RWPE2 (cell line): ENCODE results near the gene HMGA1.

Source experiments
- ATAC-seq: fragments of 200-7000 bp; cut with Tn5 transposase; 3 replicates; pipeline ENCODE4 v1.9.1; 2021; ENCODE audit warnings: low read depth
- DNase-seq: peaks from one replicate; pipeline ENCODE4 v3.0.0-alpha.2; 2020; ENCODE audit warnings: low spot score
- H3K27ac ChIP-seq: fragments of 450-650 bp; 2 replicates; pipeline ENCODE4 v1.5.1; 2017; ENCODE audit warnings: mild to moderate bottlenecking; ENCODE audit not compliant: poor library complexity, severe bottlenecking
- H3K27me3 ChIP-seq: fragments of 250-450 bp; sonication (Bioruptor Pico); 2 replicates; pipeline ENCODE4 v1.5.1; 2021; ENCODE audit warnings: mild to moderate bottlenecking, moderate library complexity; ENCODE audit not compliant: insufficient read depth, poor library complexity, severe bottlenecking
- H3K36me3 ChIP-seq: fragments of 250-450 bp; sonication (Bioruptor Pico); 2 replicates; pipeline ENCODE4 v1.5.1; 2020; ENCODE audit warnings: low read depth, mild to moderate bottlenecking, moderate library complexity
- H3K4me1 ChIP-seq: fragments of 250-450 bp; sonication (Bioruptor Pico); 2 replicates; pipeline ENCODE4 v1.5.1; 2021; ENCODE audit warnings: mild to moderate bottlenecking, moderate library complexity; ENCODE audit not compliant: insufficient read depth, poor library complexity, severe bottlenecking
- H3K4me3 ChIP-seq: fragments of 250-450 bp; sonication (Bioruptor Pico); 2 replicates; pipeline ENCODE4 v1.5.1; 2021; ENCODE audit warnings: mild to moderate bottlenecking, moderate library complexity; ENCODE audit not compliant: severe bottlenecking
- H3K9me3 ChIP-seq: fragments of 250-450 bp; sonication (Bioruptor Pico); 2 replicates; pipeline ENCODE4 v1.5.1; 2021; ENCODE audit warnings: mild to moderate bottlenecking, moderate library complexity; ENCODE audit not compliant: severe bottlenecking
- TF ChIP-seq, protein P1 (sequence below): fragments of 450-650 bp; IDR thresholded peaks from one replicate; pipeline ENCODE4 v1.5.1; 2017; ENCODE audit warnings: mild to moderate bottlenecking, moderate library complexity; ENCODE audit not compliant: poor library complexity, severe bottlenecking

The HMGA1 gene

DNA sequence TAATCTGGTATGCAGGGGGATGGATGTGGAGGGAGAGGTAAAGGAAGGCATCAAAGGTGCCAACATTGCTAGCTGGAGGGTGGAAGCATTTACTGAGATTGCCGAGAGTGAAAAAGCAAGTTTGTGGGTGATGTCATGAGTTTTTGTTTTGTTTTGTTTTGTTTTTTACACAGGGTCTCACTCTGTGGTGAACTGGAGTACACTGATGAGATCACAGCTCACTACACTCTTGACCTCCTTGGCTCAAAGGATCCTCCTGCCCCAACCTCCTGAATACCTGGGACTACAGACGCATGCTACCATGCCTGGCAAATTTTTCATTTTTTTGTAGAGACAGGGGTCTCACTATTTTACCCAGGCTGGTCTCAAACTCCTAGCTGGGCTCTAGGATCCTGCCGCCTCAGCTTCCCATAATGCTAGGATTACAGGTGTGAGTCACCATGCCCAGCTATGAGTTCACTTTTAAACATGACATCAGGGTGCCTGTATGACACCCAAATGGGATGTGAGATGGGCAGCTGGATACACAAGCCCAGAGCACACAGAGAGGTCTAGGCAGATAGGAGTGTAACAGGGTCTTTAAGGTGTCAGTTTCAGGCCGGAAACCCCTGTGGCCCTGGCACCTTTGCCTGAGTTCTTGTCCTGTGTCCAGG, 35.1 kb upstream of the HMGA1 start:
- Histone ChIP-seq H3K4me3 (no peak overlapping the region), H3K36me3 (no peaks in the 10 kb centered on the region), H3K27ac (no peak overlapping the region), H3K27me3 (no peaks in the 10 kb centered on the region), H3K4me1 (no peaks in the 10 kb centered on the region), H3K9me3 (no peaks in the 10 kb centered on the region)
- ATAC-seq (no peak), DNase-seq (no peak)
- TF ChIP-seq, protein P1, sequence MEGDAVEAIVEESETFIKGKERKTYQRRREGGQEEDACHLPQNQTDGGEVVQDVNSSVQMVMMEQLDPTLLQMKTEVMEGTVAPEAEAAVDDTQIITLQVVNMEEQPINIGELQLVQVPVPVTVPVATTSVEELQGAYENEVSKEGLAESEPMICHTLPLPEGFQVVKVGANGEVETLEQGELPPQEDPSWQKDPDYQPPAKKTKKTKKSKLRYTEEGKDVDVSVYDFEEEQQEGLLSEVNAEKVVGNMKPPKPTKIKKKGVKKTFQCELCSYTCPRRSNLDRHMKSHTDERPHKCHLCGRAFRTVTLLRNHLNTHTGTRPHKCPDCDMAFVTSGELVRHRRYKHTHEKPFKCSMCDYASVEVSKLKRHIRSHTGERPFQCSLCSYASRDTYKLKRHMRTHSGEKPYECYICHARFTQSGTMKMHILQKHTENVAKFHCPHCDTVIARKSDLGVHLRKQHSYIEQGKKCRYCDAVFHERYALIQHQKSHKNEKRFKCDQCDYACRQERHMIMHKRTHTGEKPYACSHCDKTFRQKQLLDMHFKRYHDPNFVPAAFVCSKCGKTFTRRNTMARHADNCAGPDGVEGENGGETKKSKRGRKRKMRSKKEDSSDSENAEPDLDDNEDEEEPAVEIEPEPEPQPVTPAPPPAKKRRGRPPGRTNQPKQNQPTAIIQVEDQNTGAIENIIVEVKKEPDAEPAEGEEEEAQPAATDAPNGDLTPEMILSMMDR: no peak

DNA sequence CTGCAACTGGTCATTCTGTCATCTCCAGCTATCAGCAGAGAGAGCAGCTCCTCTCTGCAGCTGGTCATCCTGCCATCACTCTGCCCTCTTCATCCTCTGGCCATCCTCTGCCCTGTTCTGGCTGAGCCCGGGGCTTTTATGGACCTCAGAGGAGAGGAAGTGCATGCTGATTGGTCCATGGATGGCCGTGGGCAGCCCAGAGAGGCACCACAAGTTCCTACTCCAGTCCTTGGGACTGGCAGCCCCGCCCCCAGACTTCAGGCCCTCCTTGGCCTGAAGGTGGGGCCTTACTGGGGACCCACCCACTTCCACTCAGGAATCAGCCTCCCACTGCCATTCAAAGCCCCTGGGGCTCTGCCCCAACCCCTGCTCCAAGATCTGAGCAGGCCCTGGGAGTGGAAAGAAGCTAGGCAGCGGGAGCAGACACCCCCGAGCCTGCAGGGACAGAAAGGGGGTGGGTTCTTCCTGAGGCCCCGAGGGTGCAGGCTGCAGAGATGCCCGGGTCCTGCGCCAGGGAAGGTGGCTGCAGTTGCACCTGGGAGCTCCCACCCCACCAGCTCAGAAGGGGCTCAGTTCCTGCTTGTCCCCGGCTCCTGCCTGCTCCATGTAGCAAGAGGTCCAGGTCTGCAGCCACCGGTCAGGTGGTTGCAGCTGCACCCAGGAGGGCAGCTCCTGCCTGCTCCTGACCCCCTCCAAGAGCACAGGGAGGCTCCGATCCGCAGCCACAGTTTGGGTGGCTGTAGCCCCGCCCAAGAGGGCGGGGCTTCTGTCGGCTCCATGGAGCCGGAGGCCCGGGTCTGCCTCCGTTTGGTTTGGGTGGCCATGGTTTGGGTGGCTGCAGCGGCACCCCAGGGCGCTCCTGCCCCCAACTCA, 34.1 kb upstream of the HMGA1 start:
- Histone ChIP-seq H3K36me3 (no peaks in the 10 kb centered on the region), H3K4me3 (no peak overlapping the region), H3K4me1 (no peaks in the 10 kb centered on the region), H3K9me3 (no peaks in the 10 kb centered on the region), H3K27ac (no peak overlapping the region), H3K27me3 (no peaks in the 10 kb centered on the region)
- TF ChIP-seq, protein P1: no peak
- DNase-seq (no peak), ATAC-seq (no peak)

DNA sequence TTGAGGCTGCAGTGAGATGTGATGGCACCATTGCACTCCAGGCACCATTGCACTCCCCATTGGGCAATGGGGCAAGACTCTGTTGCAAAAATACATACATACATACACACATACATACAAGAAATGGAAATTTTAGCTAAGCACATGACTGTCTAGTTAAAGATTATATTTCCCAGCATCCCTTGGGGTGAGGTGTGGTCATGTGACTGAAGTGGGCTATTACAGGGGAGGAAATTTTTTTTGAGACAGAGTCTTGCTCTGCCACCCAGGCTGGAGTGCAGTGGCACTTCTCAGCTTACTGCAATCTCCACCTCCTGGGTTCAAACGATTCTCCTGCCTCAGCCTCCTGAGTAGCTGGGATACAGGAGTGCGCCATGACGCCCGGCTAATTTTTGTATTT, 32.0 kb upstream of the HMGA1 start:
- Histone ChIP-seq H3K36me3 (no peaks in the 10 kb centered on the region), H3K27me3 (no peaks in the 10 kb centered on the region), H3K27ac (no peak overlapping the region), H3K4me1 (no peaks in the 10 kb centered on the region), H3K9me3 (no peaks in the 10 kb centered on the region), H3K4me3 (no peak overlapping the region)
- DNase-seq: no peak
- no peak for ATAC-seq
- TF ChIP-seq, protein P1: no peak

DNA sequence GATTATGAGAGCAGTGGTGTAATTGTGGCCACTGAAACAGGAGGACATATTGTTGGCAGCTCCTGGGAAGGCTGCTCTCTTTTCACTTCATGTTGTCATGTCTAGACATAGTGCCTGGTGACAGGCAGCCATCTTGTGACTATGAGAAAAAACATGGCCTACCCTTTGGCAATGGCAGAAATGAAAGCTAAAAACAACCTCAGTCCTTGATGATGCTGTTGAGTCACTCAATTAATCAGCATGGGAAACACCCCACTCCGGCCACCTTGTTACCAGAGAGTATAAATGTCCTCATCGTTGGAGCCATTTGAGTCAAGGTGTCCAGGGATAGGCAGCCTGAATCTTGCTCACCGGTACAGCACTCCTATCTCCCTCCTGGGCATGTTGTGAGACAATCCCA, 31.2 kb upstream of the HMGA1 start:
- DNase-seq (no peak), ATAC-seq (peak; percentile 29; the same call in 1 of the 3 replicates)
- Histone ChIP-seq H3K36me3 (no peaks in the 10 kb centered on the region), H3K4me1 (no peaks in the 10 kb centered on the region), H3K27ac (no peak overlapping the region), H3K27me3 (no peaks in the 10 kb centered on the region), H3K4me3 (no peak overlapping the region), H3K9me3 (no peaks in the 10 kb centered on the region)
- TF ChIP-seq, protein P1: no peak

DNA sequence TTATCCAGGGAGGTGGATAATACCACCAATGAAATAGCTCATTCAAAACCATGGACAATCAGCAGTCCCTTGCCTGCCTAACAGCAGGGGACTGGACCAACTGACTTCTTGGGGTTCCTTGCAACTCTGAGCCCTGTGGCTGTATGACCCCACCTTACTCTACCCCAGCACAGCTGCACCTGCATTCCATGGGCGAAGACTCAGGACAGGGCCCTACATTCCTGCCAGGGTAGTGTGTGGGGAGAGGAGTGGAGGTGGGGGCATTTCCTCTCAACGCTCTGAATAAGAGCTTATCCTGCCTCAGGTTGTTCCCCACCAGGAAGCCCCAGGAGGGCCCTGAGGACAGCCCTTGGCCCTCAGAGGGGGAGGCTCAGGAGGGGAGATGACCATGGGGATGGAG, 30.8 kb upstream of the HMGA1 start:
- Histone ChIP-seq H3K36me3 (no peaks in the 10 kb centered on the region), H3K4me3 (no peak overlapping the region), H3K9me3 (no peaks in the 10 kb centered on the region), H3K27ac (no peak overlapping the region), H3K4me1 (no peaks in the 10 kb centered on the region), H3K27me3 (no peaks in the 10 kb centered on the region)
- DNase-seq: no peak
- TF ChIP-seq, protein P1: no peak
- 0 out of 3 replicates have a peak, but pooled peaks have one; percentile 10 for ATAC-seq
